CD4-positive, alpha-beta T cell treated with Interleukin-12 subunit alpha and Interleukin-12 subunit beta, for 1 hour (primary cell): Measurements from ENCODE around the gene CLASP2.
"Not testable (repeated sequence)": the region's sequence is repeated elsewhere in the genome, so short reads cannot be mapped to it uniquely, and the experiment has no call there.

Source experiments
- DNase-seq: peaks from one replicate; pipeline ENCODE4 v3.0.0-alpha.2; 2020

Gene CLASP2

GRCh38 chr3:33682770-33683169 lies 35.3 kb downstream of the CLASP2 start:
- no peak for DNase-seq

- no peak for DNase-seq
Measured at GRCh38 chr3:33681667-33682066, 36.4 kb downstream of the CLASP2 start.

GRCh38 chr3:33678073-33678472 lies 40.0 kb downstream of the CLASP2 start:
- DNase-seq: no peak

- DNase-seq: not testable (repeated sequence)
Measured at GRCh38 chr3:33673436-33673835, 44.6 kb downstream of the CLASP2 start.

- no peak for DNase-seq
Measured at GRCh38 chr3:33668618-33669017, 49.4 kb downstream of the CLASP2 start.

- no peak for DNase-seq
Measured at GRCh38 chr3:33665294-33665693, 52.8 kb downstream of the CLASP2 start.

GRCh38 chr3:33664195-33664594 lies 53.9 kb downstream of the CLASP2 start:
- no peak for DNase-seq

GRCh38 chr3:33663042-33663441 lies 55.0 kb downstream of the CLASP2 start:
- no peak for DNase-seq

GRCh38 chr3:33659856-33660434 lies 58.1 kb downstream of the CLASP2 start:
- no peak for DNase-seq

- no peak for DNase-seq
Measured at GRCh38 chr3:33658991-33659848, 58.8 kb downstream of the CLASP2 start.

- no peak for DNase-seq
Measured at GRCh38 chr3:33658621-33658990, 59.4 kb downstream of the CLASP2 start.

GRCh38 chr3:33658039-33658438 lies 60.0 kb downstream of the CLASP2 start:
- DNase-seq: no peak

- DNase-seq: no peak
Measured at GRCh38 chr3:33652736-33653135, 65.3 kb downstream of the CLASP2 start.

GRCh38 chr3:33651101-33651500 lies 67.0 kb downstream of the CLASP2 start:
- not testable (repeated sequence) for DNase-seq

GRCh38 chr3:33650495-33650894 lies 67.6 kb downstream of the CLASP2 start:
- DNase-seq: no peak

- DNase-seq: no peak
Measured at GRCh38 chr3:33648793-33649192, 69.3 kb downstream of the CLASP2 start.

- no peak for DNase-seq
Measured at GRCh38 chr3:33646406-33646805, 71.6 kb downstream of the CLASP2 start.

- peak; percentile 54 for DNase-seq
Measured at GRCh38 chr3:33645060-33645647, 72.9 kb downstream of the CLASP2 start.

- DNase-seq: no peak
Measured at GRCh38 chr3:33644582-33644981, 73.5 kb downstream of the CLASP2 start.

GRCh38 chr3:33642806-33643205 lies 75.2 kb downstream of the CLASP2 start:
- no peak for DNase-seq

- no peak for DNase-seq
Measured at GRCh38 chr3:33639889-33640288, 78.2 kb downstream of the CLASP2 start.

GRCh38 chr3:33637482-33637881 lies 80.6 kb downstream of the CLASP2 start:
- no peak for DNase-seq

GRCh38 chr3:33636125-33636850 lies 81.8 kb downstream of the CLASP2 start:
- peak; percentile 36 for DNase-seq

- DNase-seq: no peak
Measured at GRCh38 chr3:33634262-33634661, 83.8 kb downstream of the CLASP2 start.
